Measurements from ENCODE around the gene CMIP.
"Not testable (repeated sequence)": the region's sequence is repeated elsewhere in the genome, so short reads cannot be mapped to it uniquely, and the experiment has no call there.

The CMIP gene

GRCh38 chr16:81516478-81517149 lies 72.0 kb downstream of the CMIP start:
- DNase-seq (ENCODE audit: low read depth in 2 of 2): no peak

- no peak for DNase-seq (ENCODE audit: low read depth in 2 of 2)
Measured at GRCh38 chr16:81517150-81517499, 72.5 kb downstream of the CMIP start.

GRCh38 chr16:81517629-81518438 lies 73.2 kb downstream of the CMIP start:
- no peak for DNase-seq (ENCODE audit: low read depth in 2 of 2)

- no peak for DNase-seq (ENCODE audit: low read depth in 2 of 2)
Measured at GRCh38 chr16:81518439-81518757, 73.8 kb downstream of the CMIP start.

- no peak for DNase-seq (ENCODE audit: low read depth in 2 of 2)
Measured at GRCh38 chr16:81519301-81520150, 74.9 kb downstream of the CMIP start.

GRCh38 chr16:81520151-81520470 lies 75.5 kb downstream of the CMIP start:
- no peak for DNase-seq (ENCODE audit: low read depth in 2 of 2)

- no peak for DNase-seq (ENCODE audit: low read depth in 2 of 2)
Measured at GRCh38 chr16:81520560-81521135, 76.0 kb downstream of the CMIP start.

GRCh38 chr16:81521141-81521626 lies 76.6 kb downstream of the CMIP start:
- DNase-seq (ENCODE audit: low read depth in 2 of 2): peak; percentile 1 to 41

- no peak for DNase-seq (ENCODE audit: low read depth in 2 of 2)
Measured at GRCh38 chr16:81522108-81522701, 77.6 kb downstream of the CMIP start.

- DNase-seq (ENCODE audit: low read depth in 2 of 2): not testable (repeated sequence)
Measured at GRCh38 chr16:81522851-81523250, 78.2 kb downstream of the CMIP start.

- DNase-seq (ENCODE audit: low read depth in 2 of 2): no peak
Measured at GRCh38 chr16:81523387-81524115, 78.9 kb downstream of the CMIP start.

- DNase-seq (ENCODE audit: low read depth in 2 of 2): no peak
Measured at GRCh38 chr16:81524382-81524781, 79.8 kb downstream of the CMIP start.

- DNase-seq (ENCODE audit: low read depth in 2 of 2): not testable (repeated sequence)
Measured at GRCh38 chr16:81524885-81525284, 80.3 kb downstream of the CMIP start.

GRCh38 chr16:81526199-81526598 lies 81.6 kb downstream of the CMIP start:
- no peak for DNase-seq (ENCODE audit: low read depth in 2 of 2)

- DNase-seq (ENCODE audit: low read depth in 2 of 2): no peak
Measured at GRCh38 chr16:81526935-81527334, 82.3 kb downstream of the CMIP start.

GRCh38 chr16:81527477-81528178 lies 83.0 kb downstream of the CMIP start:
- DNase-seq (ENCODE audit: low read depth in 2 of 2): no peak

GRCh38 chr16:81528256-81528655 lies 83.6 kb downstream of the CMIP start:
- DNase-seq (ENCODE audit: low read depth in 2 of 2): no peak

- no peak for DNase-seq (ENCODE audit: low read depth in 2 of 2)
Measured at GRCh38 chr16:81530296-81530721, 85.7 kb downstream of the CMIP start.

- no peak for DNase-seq (ENCODE audit: low read depth in 2 of 2)
Measured at GRCh38 chr16:81530814-81531213, 86.2 kb downstream of the CMIP start.

GRCh38 chr16:81531419-81531821 lies 86.8 kb downstream of the CMIP start:
- no peak for DNase-seq (ENCODE audit: low read depth in 2 of 2)

All from stimulated activated CD4-positive, alpha-beta T cell treated with anti-CD3 and anti-CD28 coated beads, Interleukin-1b, Interleukin-23, amount 100 ng/mL, for 1 hour (primary cell).